ENCODE data around the gene MINDY1.

The MINDY1 gene

GRCh38 chr1:150976879-150977694 is 29.6 kb downstream of the MINDY1 start:
- H3K9ac ChIP-seq (ENCODE audit: low read length in 5 of 5), result peak overlapping the region in 1 of 5 donors; percentile 41
- no peaks in the 10 kb centered on the region for H3K36me3 ChIP-seq (ENCODE audit: control insufficient read depth in 5 of 5, insufficient read depth in 5 of 5, low read length in 5 of 5)
- H3K4me1 ChIP-seq (ENCODE audit: control insufficient read depth in 5 of 5, insufficient read depth in 5 of 5, low read length in 5 of 5), result peaks cover 12 to 59% (median 41%) of the 10 kb centered on the region in 5 donors
- H3K4me3 ChIP-seq (ENCODE audit: low read depth in 1 of 5, low read length in 5 of 5), result peak overlapping the region in 1 of 5 donors; percentile 19
- no peaks in the 10 kb centered on the region for H3K27me3 ChIP-seq (ENCODE audit: control insufficient read depth in 5 of 5, insufficient read depth in 4 of 5, low read length in 5 of 5)
- H3K9me3 ChIP-seq (ENCODE audit: control insufficient read depth in 5 of 5, low read length in 5 of 5), result no peaks in the 10 kb centered on the region
- H3K27ac ChIP-seq (ENCODE audit: low read depth, low read length), result no peak overlapping the region

DNA sequence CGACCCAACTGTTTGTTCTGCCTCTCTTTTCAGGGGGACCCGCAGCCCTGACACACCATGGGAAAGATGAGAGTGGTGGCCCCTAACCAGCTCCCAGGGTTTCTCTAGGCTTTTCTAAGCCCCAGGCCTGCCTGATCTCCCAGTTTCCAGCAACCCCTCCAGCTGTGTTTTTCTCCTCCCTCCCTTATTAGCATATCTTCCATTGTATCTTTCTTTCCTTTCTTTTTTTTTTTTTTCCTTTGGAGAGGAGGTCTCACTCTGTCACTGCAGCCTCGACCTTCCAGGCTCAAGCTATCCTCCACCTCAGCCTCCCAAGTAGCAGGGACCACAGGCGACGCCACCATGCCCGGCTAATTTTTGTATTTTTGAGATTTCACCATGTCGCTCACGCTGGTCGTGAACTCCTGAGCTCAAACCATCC is 30.3 kb downstream of the MINDY1 start:
- Histone ChIP-seq H3K27ac (ENCODE audit: low read depth, low read length) (no peak overlapping the region), H3K36me3 (ENCODE audit: control insufficient read depth in 5 of 5, insufficient read depth in 5 of 5, low read length in 5 of 5) (peaks cover 0 to 3% (median 0%) of the 10 kb centered on the region in 5 donors), H3K27me3 (ENCODE audit: control insufficient read depth in 5 of 5, insufficient read depth in 4 of 5, low read length in 5 of 5) (no peaks in the 10 kb centered on the region), H3K9ac (ENCODE audit: low read length in 5 of 5) (no peak overlapping the region), H3K9me3 (ENCODE audit: control insufficient read depth in 5 of 5, low read length in 5 of 5) (no peaks in the 10 kb centered on the region), H3K4me1 (ENCODE audit: control insufficient read depth in 5 of 5, insufficient read depth in 5 of 5, low read length in 5 of 5) (peaks cover 14 to 66% (median 47%) of the 10 kb centered on the region in 5 donors), H3K4me3 (ENCODE audit: low read depth in 1 of 5, low read length in 5 of 5) (no peak overlapping the region)

GRCh38 chr1:150974580-150975478 is 31.9 kb downstream of the MINDY1 start, which contains the start of gene CERS2:
Gene CERS2, minus strand, starts transcription at chr1:150974835. Its CDS starts 5,745 bp downstream, at chr1:150969090.
- Histone ChIP-seq H3K27ac (ENCODE audit: low read depth, low read length) (peak within 1 kb of the TSS; percentile 67), H3K4me1 (ENCODE audit: control insufficient read depth in 5 of 5, insufficient read depth in 5 of 5, low read length in 5 of 5) (peaks cover 19 to 77% (median 59%) of the 10 kb centered on the region in 5 donors)

GRCh38 chr1:150973836-150974579 is 32.7 kb downstream of the MINDY1 start:
- Histone ChIP-seq H3K36me3 (ENCODE audit: control insufficient read depth in 5 of 5, insufficient read depth in 5 of 5, low read length in 5 of 5) (peaks cover 0 to 3% (median 0%) of the 10 kb centered on the region in 5 donors), H3K4me1 (ENCODE audit: control insufficient read depth in 5 of 5, insufficient read depth in 5 of 5, low read length in 5 of 5) (peaks cover 18 to 69% (median 51%) of the 10 kb centered on the region in 5 donors), H3K27me3 (ENCODE audit: control insufficient read depth in 5 of 5, insufficient read depth in 4 of 5, low read length in 5 of 5) (no peaks in the 10 kb centered on the region), H3K4me3 (ENCODE audit: low read depth in 1 of 5, low read length in 5 of 5) (peak overlapping the region; percentile 70 to 95 (median 89)), H3K9ac (ENCODE audit: low read length in 5 of 5) (peak overlapping the region; percentile 86 to 97 (median 89)), H3K9me3 (ENCODE audit: control insufficient read depth in 5 of 5, low read length in 5 of 5) (no peaks in the 10 kb centered on the region), H3K27ac (ENCODE audit: low read depth, low read length) (peak overlapping the region; percentile 67)

More at GRCh38 chr1:150974580-150975478, 31.9 kb downstream of the MINDY1 start, which contains the start of gene CERS2:
- H3K36me3 ChIP-seq (ENCODE audit: control insufficient read depth in 5 of 5, insufficient read depth in 5 of 5, low read length in 5 of 5), result peaks cover 0 to 3% (median 0%) of the 10 kb centered on the region in 5 donors
- H3K4me3 ChIP-seq (ENCODE audit: low read depth in 1 of 5, low read length in 5 of 5), result peak within 1 kb of the TSS; percentile 74 to 95 (median 89)
- peak within 1 kb of the TSS; percentile 86 to 97 (median 89) for H3K9ac ChIP-seq (ENCODE audit: low read length in 5 of 5)
- no peaks in the 10 kb centered on the region for H3K9me3 ChIP-seq (ENCODE audit: control insufficient read depth in 5 of 5, low read length in 5 of 5)
- no peaks in the 10 kb centered on the region for H3K27me3 ChIP-seq (ENCODE audit: control insufficient read depth in 5 of 5, insufficient read depth in 4 of 5, low read length in 5 of 5)

GRCh38 chr1:150973258-150973835 is 33.4 kb downstream of the MINDY1 start:
- Histone ChIP-seq H3K4me3 (ENCODE audit: low read depth in 1 of 5, low read length in 5 of 5) (peak overlapping the region; percentile 70 to 95 (median 89)), H3K4me1 (ENCODE audit: control insufficient read depth in 5 of 5, insufficient read depth in 5 of 5, low read length in 5 of 5) (peaks cover 18 to 63% (median 50%) of the 10 kb centered on the region in 5 donors), H3K36me3 (ENCODE audit: control insufficient read depth in 5 of 5, insufficient read depth in 5 of 5, low read length in 5 of 5) (peaks cover 0 to 9% (median 6%) of the 10 kb centered on the region in 5 donors), H3K27me3 (ENCODE audit: control insufficient read depth in 5 of 5, insufficient read depth in 4 of 5, low read length in 5 of 5) (no peaks in the 10 kb centered on the region), H3K9ac (ENCODE audit: low read length in 5 of 5) (peak overlapping the region; percentile 86 to 97 (median 89)), H3K9me3 (ENCODE audit: control insufficient read depth in 5 of 5, low read length in 5 of 5) (no peaks in the 10 kb centered on the region), H3K27ac (ENCODE audit: low read depth, low read length) (peak overlapping the region; percentile 67)

GRCh38 chr1:150972417-150972940 is 34.2 kb downstream of the MINDY1 start:
- peaks cover 0 to 18% (median 15%) of the 10 kb centered on the region in 5 donors for H3K36me3 ChIP-seq (ENCODE audit: control insufficient read depth in 5 of 5, insufficient read depth in 5 of 5, low read length in 5 of 5)
- H3K27ac ChIP-seq (ENCODE audit: low read depth, low read length), result peak overlapping the region; percentile 67
- no peaks in the 10 kb centered on the region for H3K27me3 ChIP-seq (ENCODE audit: control insufficient read depth in 5 of 5, insufficient read depth in 4 of 5, low read length in 5 of 5)
- H3K4me3 ChIP-seq (ENCODE audit: low read depth in 1 of 5, low read length in 5 of 5), result peak overlapping the region; percentile 6 to 95 (median 74)
- H3K9me3 ChIP-seq (ENCODE audit: control insufficient read depth in 5 of 5, low read length in 5 of 5), result no peaks in the 10 kb centered on the region
- peaks cover 18 to 55% (median 47%) of the 10 kb centered on the region in 5 donors for H3K4me1 ChIP-seq (ENCODE audit: control insufficient read depth in 5 of 5, insufficient read depth in 5 of 5, low read length in 5 of 5)
- H3K9ac ChIP-seq (ENCODE audit: low read length in 5 of 5), result peak overlapping the region; percentile 22 to 95 (median 89)

DNA sequence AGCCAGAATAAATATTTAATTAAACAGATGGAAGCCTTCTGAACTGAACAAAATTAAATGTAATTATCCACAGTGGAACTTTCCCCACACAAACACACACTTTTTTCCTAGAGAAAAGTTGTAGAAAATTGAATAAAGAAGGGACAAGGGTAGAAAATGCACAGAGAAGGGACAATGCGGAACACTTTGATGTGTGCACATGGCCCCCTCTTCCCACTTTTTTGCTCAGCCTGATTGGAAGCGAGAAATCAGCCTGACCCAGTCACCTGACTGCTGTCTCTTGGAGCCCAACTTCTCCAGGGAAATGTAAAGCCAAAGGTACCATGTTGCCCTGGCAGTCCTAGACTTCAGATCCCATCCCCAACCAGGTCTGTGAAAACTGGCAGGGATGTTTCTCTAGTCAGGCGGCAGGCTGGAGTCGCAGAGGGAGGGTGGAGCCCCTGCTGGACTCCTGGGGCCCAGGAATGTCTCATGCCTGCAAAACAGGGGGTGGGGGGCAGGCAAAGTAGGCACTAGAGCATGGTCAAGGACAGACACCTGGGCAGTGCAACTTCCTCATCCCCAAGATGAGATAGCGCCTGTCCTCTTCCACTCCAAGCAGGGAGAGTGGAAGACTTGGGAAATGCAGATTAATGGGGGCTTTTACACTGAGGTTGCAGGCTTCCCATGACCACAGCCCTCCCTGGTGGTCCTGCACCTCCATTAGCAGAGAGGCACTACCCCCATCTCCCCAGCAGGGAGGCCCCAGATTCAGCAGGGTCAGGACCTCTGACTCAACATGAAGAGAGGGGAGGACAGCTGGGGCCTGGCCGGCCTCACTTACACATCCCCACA is 34.9 kb downstream of the MINDY1 start:
- H3K4me1 ChIP-seq (ENCODE audit: control insufficient read depth in 5 of 5, insufficient read depth in 5 of 5, low read length in 5 of 5), result peaks cover 18 to 50% (median 43%) of the 10 kb centered on the region in 5 donors
- peak overlapping the region; percentile 4 to 74 (median 7) for H3K4me3 ChIP-seq (ENCODE audit: low read depth in 1 of 5, low read length in 5 of 5)

DNA sequence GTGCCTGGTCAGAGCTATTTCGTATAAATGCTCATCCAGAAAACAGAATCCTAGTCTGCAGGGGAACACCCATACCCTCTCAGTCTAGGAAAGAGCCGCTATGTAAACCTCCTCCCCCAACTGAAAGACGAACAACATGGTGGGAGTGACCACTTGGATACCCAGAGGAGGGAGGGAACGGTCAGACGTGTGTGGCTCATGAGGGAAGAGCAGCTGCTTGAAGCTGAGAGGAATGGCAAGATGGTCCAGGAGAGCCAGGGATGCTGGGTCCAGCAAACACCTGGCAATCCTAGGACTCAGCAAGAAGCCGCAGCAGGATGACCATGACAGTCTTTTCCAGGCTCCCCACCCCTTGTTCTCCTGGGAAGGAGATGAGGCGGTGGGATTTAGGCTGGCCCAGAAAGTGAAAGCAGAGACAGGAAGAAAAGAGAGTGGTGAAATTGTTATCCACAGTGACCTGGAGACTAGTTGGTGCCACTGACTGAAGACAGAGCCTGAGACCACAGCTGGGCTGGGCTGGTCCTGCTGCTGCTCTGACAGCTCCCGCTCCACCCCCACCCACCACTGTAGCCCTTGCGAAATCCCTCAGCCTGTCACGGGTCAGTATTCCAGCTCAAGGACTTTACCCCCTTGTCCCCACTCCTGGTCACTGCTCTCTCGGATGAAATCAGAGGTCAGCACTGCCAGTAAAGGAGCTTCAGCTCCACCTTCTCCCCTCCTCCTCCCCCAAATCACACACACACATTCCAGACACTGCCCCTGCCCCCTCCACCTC is 35.7 kb downstream of the MINDY1 start:
- Histone ChIP-seq H3K27me3 (ENCODE audit: control insufficient read depth in 5 of 5, insufficient read depth in 4 of 5, low read length in 5 of 5) (no peaks in the 10 kb centered on the region), H3K9ac (ENCODE audit: low read length in 5 of 5) (peak overlapping the region in 2 of 5 donors; percentile 46 to 95), H3K27ac (ENCODE audit: low read depth, low read length) (peak overlapping the region; percentile 26), H3K36me3 (ENCODE audit: control insufficient read depth in 5 of 5, insufficient read depth in 5 of 5, low read length in 5 of 5) (peaks cover 3 to 33% (median 30%) of the 10 kb centered on the region in 5 donors), H3K9me3 (ENCODE audit: control insufficient read depth in 5 of 5, low read length in 5 of 5) (no peaks in the 10 kb centered on the region), H3K4me1 (ENCODE audit: control insufficient read depth in 5 of 5, insufficient read depth in 5 of 5, low read length in 5 of 5) (peaks cover 18 to 43% (median 41%) of the 10 kb centered on the region in 5 donors), H3K4me3 (ENCODE audit: low read depth in 1 of 5, low read length in 5 of 5) (peak overlapping the region in 3 of 5 donors; percentile 6 to 27 (median 26))

More for the DNA sequence above, 34.9 kb downstream of the MINDY1 start:
- Histone ChIP-seq H3K27me3 (ENCODE audit: control insufficient read depth in 5 of 5, insufficient read depth in 4 of 5, low read length in 5 of 5) (no peaks in the 10 kb centered on the region), H3K9me3 (ENCODE audit: control insufficient read depth in 5 of 5, low read length in 5 of 5) (no peaks in the 10 kb centered on the region), H3K36me3 (ENCODE audit: control insufficient read depth in 5 of 5, insufficient read depth in 5 of 5, low read length in 5 of 5) (peaks cover 0 to 25% (median 22%) of the 10 kb centered on the region in 5 donors), H3K9ac (ENCODE audit: low read length in 5 of 5) (peak overlapping the region in 3 of 5 donors; percentile 22 to 95 (median 89)), H3K27ac (ENCODE audit: low read depth, low read length) (peak overlapping the region; percentile 26)
